ENCODE measurements around the gene IGF1R. TPM values are rescaled to one million over a fixed set of nuclear protein-coding genes. Genes with fewer than 3 reads are reported as not detected.

Gene IGF1R
- total RNA-seq, 1 donor from 2014 or later, result 23.5 TPM

GRCh38 chr15:98746375-98747155, 98.2 kb downstream of the IGF1R start:
- no peak overlapping the region for H3K9ac ChIP-seq
- no peak overlapping the region for H3K27ac Mint-ChIP-seq
- no peaks in the 10 kb centered on the region for H3K9me3 ChIP-seq (ENCODE audit: low read depth)
- peaks cover 2% of the 10 kb centered on the region for H3K36me3 Mint-ChIP-seq
- no peak overlapping the region for H3K4me2 ChIP-seq
- no peak overlapping the region for H3K27ac ChIP-seq
- H3K4me3 ChIP-seq, result no peak overlapping the region
- no peaks in the 10 kb centered on the region for H3K27me3 Mint-ChIP-seq (ENCODE audit: insufficient read depth, low read depth)
- no peak overlapping the region for H3K4me3 Mint-ChIP-seq
- no peak overlapping the region for H2AFZ ChIP-seq (replicated peaks)
- peaks cover 96% of the 10 kb centered on the region for H4K20me1 ChIP-seq (ENCODE audit: low read depth)
- no peak for DNase-seq (ENCODE audit: low spot score)
- TF ChIP-seq EZH2 (IDR thresholded peaks at IDR 0.05) (no peak), EZH2phosphoT487 (IDR thresholded peaks at IDR 0.05) (no peak), CTCF (IDR thresholded peaks at IDR 0.05) (no peak)
- H3F3A ChIP-seq (ENCODE audit: low read depth), result no peaks in the 10 kb centered on the region
- H3K4me1 ChIP-seq, result no peaks in the 10 kb centered on the region
- H3K9me3 Mint-ChIP-seq, result peaks cover 4% of the 10 kb centered on the region
- peaks cover 100% of the 10 kb centered on the region for H3K79me2 ChIP-seq (ENCODE audit: low read depth)
- peaks cover 28% of the 10 kb centered on the region for H3K4me1 Mint-ChIP-seq
- H3K36me3 ChIP-seq, result no peaks in the 10 kb centered on the region
- no peaks in the 10 kb centered on the region for H3K27me3 ChIP-seq

GRCh38 chr15:98751767-98752166, 103.4 kb downstream of the IGF1R start:
- Histone ChIP-seq H3K4me1 (peaks cover 16% of the 10 kb centered on the region), H3K4me3 (no peak overlapping the region), H3K4me2 (no peak overlapping the region), H4K20me1 (ENCODE audit: low read depth) (peaks cover 83% of the 10 kb centered on the region), H2AFZ (replicated peaks) (no peak overlapping the region), H3K27me3 (no peaks in the 10 kb centered on the region), H3K9me3 (ENCODE audit: low read depth) (no peaks in the 10 kb centered on the region), H3K9ac (no peak overlapping the region), H3F3A (ENCODE audit: low read depth) (peaks cover 28% of the 10 kb centered on the region), H3K79me2 (ENCODE audit: low read depth) (peaks cover 98% of the 10 kb centered on the region), H3K27ac (peak overlapping the region; percentile 22), H3K36me3 (no peaks in the 10 kb centered on the region)
- Mint-ChIP-seq H3K36me3 (no peaks in the 10 kb centered on the region), H3K27ac (peak overlapping the region; percentile 83), H3K4me3 (no peak overlapping the region), H3K27me3 (ENCODE audit: insufficient read depth, low read depth) (no peaks in the 10 kb centered on the region), H3K9me3 (no peaks in the 10 kb centered on the region), H3K4me1 (peaks cover 28% of the 10 kb centered on the region)
- TF ChIP-seq CTCF (IDR thresholded peaks at IDR 0.05) (no peak), EZH2 (IDR thresholded peaks at IDR 0.05) (no peak), EZH2phosphoT487 (IDR thresholded peaks at IDR 0.05) (no peak)
- DNase-seq (ENCODE audit: low spot score), result no peak

- H3K4me2 ChIP-seq, result peak overlapping the region; percentile 75
- H3K9ac ChIP-seq, result no peak overlapping the region
- H2AFZ ChIP-seq (replicated peaks), result no peak overlapping the region
- no peaks in the 10 kb centered on the region for H3K9me3 ChIP-seq (ENCODE audit: low read depth)
- DNase-seq (ENCODE audit: low spot score), result peak; percentile 74
- H3K4me3 ChIP-seq, result peak overlapping the region; percentile 32
- no peaks in the 10 kb centered on the region for H3K27me3 Mint-ChIP-seq (ENCODE audit: insufficient read depth, low read depth)
- H3K9me3 Mint-ChIP-seq, result no peaks in the 10 kb centered on the region
- H3K27ac ChIP-seq, result peak overlapping the region; percentile 93
- H3K36me3 ChIP-seq, result no peaks in the 10 kb centered on the region
- peak overlapping the region; percentile 79 for H3K4me3 Mint-ChIP-seq
- peaks cover 98% of the 10 kb centered on the region for H3K79me2 ChIP-seq (ENCODE audit: low read depth)
- H3K36me3 Mint-ChIP-seq, result peaks cover 4% of the 10 kb centered on the region
- no peak for TF ChIP-seq CTCF (IDR thresholded peaks at IDR 0.05)
- no peak for TF ChIP-seq EZH2phosphoT487 (IDR thresholded peaks at IDR 0.05)
- TF ChIP-seq EZH2 (IDR thresholded peaks at IDR 0.05), result no peak
- peaks cover 16% of the 10 kb centered on the region for H3K4me1 ChIP-seq
- H3K27ac Mint-ChIP-seq, result peak overlapping the region; percentile 90
- H3F3A ChIP-seq (ENCODE audit: low read depth), result peaks cover 28% of the 10 kb centered on the region
- H3K27me3 ChIP-seq, result no peaks in the 10 kb centered on the region
- H4K20me1 ChIP-seq (ENCODE audit: low read depth), result peaks cover 83% of the 10 kb centered on the region
- peaks cover 22% of the 10 kb centered on the region for H3K4me1 Mint-ChIP-seq
These were observed 105.7 kb downstream of the IGF1R start for GRCh38 chr15:98753726-98754656.

All from neural progenitor cell (in vitro differentiated cells).